Upper lobe of left lung (tissue), 6 donors: ENCODE results near the gene NDST3. TPM values are rescaled to one million over a fixed set of nuclear protein-coding genes. Genes with fewer than 3 reads are reported as not detected.

Experiments
- ATAC-seq, 2 donors: fragments of 200-7000 bp; cut with Tn5 transposase; one replicate each; pipeline ENCODE4 v1.9.1; 2022; ENCODE audit warnings: mild to moderate bottlenecking in 2 of 2, moderate library complexity in 2 of 2; ENCODE audit not compliant: low FRiP score in 2 of 2
- DNase-seq, 2 donors: peaks; one replicate each; pipeline ENCODE4 v3.0.0-alpha.2; 2019 to 2020
- H3K27ac ChIP-seq, 4 donors: fragments of 200-600 bp; sonication (generic); one replicate each; pipeline ENCODE4 v1.5.1; 2016 to 2019
- H3K27me3 ChIP-seq, 4 donors: fragments of 200-600 bp; sonication (generic); one replicate each; pipeline ENCODE4 v1.5.1; 2017 to 2019
- H3K36me3 ChIP-seq, 4 donors: fragments of 200-600 bp; sonication (generic); one replicate each; pipeline ENCODE4 v1.5.1; 2016 to 2019
- H3K4me1 ChIP-seq, 4 donors: fragments of 200-600 bp; sonication (generic); one replicate each; pipeline ENCODE4 v1.5.1; 2018 to 2019
- H3K4me3 ChIP-seq, 4 donors: fragments of 200-600 bp; sonication (generic); one replicate each; pipeline ENCODE4 v1.5.1; 2017 to 2019; ENCODE audit warnings: mild to moderate bottlenecking in 2 of 4, moderate library complexity in 1 of 4
- H3K9me3 ChIP-seq, 4 donors: fragments of 200-600 bp; sonication (generic); one replicate each; pipeline ENCODE4 v1.5.1; 2018 to 2019
- CTCF ChIP-seq, 6 experiments: fragments of 450-650 bp in 4 of 6; fragments of 200-600 bp in 2 of 6; sonication (generic) in 2 of 6; IDR thresholded peaks; one replicate each; pipeline ENCODE4 v1.5.1; 2016 to 2019; ENCODE audit warnings: antibody characterized with exemption in 6 of 6
- EP300 ChIP-seq, 4 donors: sonication (generic); formaldehyde crosslinking; IDR thresholded peaks; one replicate each; pipeline ENCODE4 v1.5.1; 2017; ENCODE audit warnings: antibody characterized with exemption in 4 of 4, control low read depth in 2 of 4
- POLR2A ChIP-seq, 4 donors: fragments of 450-650 bp; IDR thresholded peaks; one replicate each; pipeline ENCODE4 v1.5.1; 2016 to 2017; ENCODE audit warnings: antibody characterized with exemption in 4 of 4, mild to moderate bottlenecking in 2 of 4
- POLR2AphosphoS5 ChIP-seq, 2 donors: sonication (generic); formaldehyde crosslinking; IDR thresholded peaks; one replicate each; pipeline ENCODE4 v1.5.1; 2017; ENCODE audit warnings: antibody characterized with exemption in 2 of 2
- WGBS, 2 donors: methylation state at CpG; one replicate each; pipeline ENCODE4 v1.1.5; 2017 to 2018; 5-methylcytosine and 5-hydroxymethylcytosine counted together
- total RNA-seq, 6 donors: library from RNA; depleted of rRNA in 4 of 6; stranded (reverse); fragments of >200 nt in 4 of 6; gene quantifications; one replicate each; pipeline versions ENCODE4 v1.1.0 to v1.2.1, GENCODE V29; 2016 to 2021
- donor health status: DM: no; HTN: no; CAD: no; lungs with moderate emphysema.
- donor health status: DM: no; HTN: yes; CAD: no; lungs with severe emphysema.

The NDST3 gene
- total RNA-seq, 6 donors from 2014 or later = 0.11 to 0.13 TPM; not detected in 4

- Histone ChIP-seq H3K9me3 (no peaks in the 10 kb centered on the region), H3K27ac (no peak overlapping the region), H3K4me1 (peaks cover 5 to 14% (median 10%) of the 10 kb centered on the region in 4 donors), H3K4me3 (no peak overlapping the region), H3K36me3 (no peaks in the 10 kb centered on the region), H3K27me3 (peaks cover 0 to 3% (median 1%) of the 10 kb centered on the region in 4 donors)
- WGBS, 2 donors = 73 to 79% methylated on average over 1 of the region's 1 CpG
- TF ChIP-seq CTCF (IDR thresholded peaks at IDR 0.05) (no peak), POLR2A (IDR thresholded peaks at IDR 0.05) (no peak), EP300 (IDR thresholded peaks at IDR 0.05) (no peak), POLR2AphosphoS5 (IDR thresholded peaks at IDR 0.05) (no peak)
- DNase-seq = no peak
- no peak for ATAC-seq
Observed at GRCh38 chr4:118029224-118029623, 5.1 kb upstream of the NDST3 start.

- peaks cover 5 to 14% (median 10%) of the 10 kb centered on the region in 4 donors for H3K4me1 ChIP-seq
- peak overlapping the region in 1 of 4 donors; percentile 52 for H3K4me3 ChIP-seq
- 78 to 80% methylated on average over 2 of the region's 2 CpGs for WGBS, 2 donors
- DNase-seq = no peak
- no peaks in the 10 kb centered on the region for H3K9me3 ChIP-seq
- no peaks in the 10 kb centered on the region for H3K36me3 ChIP-seq
- H3K27me3 ChIP-seq = peaks cover 0 to 3% (median 1%) of the 10 kb centered on the region in 4 donors
- no peak overlapping the region for H3K27ac ChIP-seq
- TF ChIP-seq EP300 (IDR thresholded peaks at IDR 0.05) = no peak
- no peak for TF ChIP-seq POLR2AphosphoS5 (IDR thresholded peaks at IDR 0.05)
- TF ChIP-seq CTCF (IDR thresholded peaks at IDR 0.05) = no peak
- no peak for TF ChIP-seq POLR2A (IDR thresholded peaks at IDR 0.05)
- ATAC-seq = no peak
Observed at GRCh38 chr4:118032691-118033090, 1.6 kb upstream of the NDST3 start.

- peaks cover 5 to 14% (median 10%) of the 10 kb centered on the region in 4 donors for H3K4me1 ChIP-seq
- ATAC-seq (peak; percentile 34 to 84), DNase-seq (peak; percentile 32 to 90)
- WGBS, 2 donors = 0 to 1% methylated on average over 26 to 52 of the region's 100 CpGs
- peak overlapping the region in 1 of 4 donors; percentile 45 for H3K27ac ChIP-seq
- H3K9me3 ChIP-seq = no peaks in the 10 kb centered on the region
- no peaks in the 10 kb centered on the region for H3K36me3 ChIP-seq
- TF ChIP-seq EP300 (IDR thresholded peaks at IDR 0.05) (no peak), POLR2AphosphoS5 (IDR thresholded peaks at IDR 0.05) (no peak)
- peaks cover 0 to 3% (median 1%) of the 10 kb centered on the region in 4 donors for H3K27me3 ChIP-seq
- H3K4me3 ChIP-seq = peak overlapping the region in 3 of 4 donors; percentile 40 to 53 (median 52)
Observed at GRCh38 chr4:118033148-118034052, 886 bp upstream of the NDST3 start.

- Histone ChIP-seq H3K4me1 (peaks cover 5 to 14% (median 10%) of the 10 kb centered on the region in 4 donors), H3K27ac (no peak overlapping the region), H3K9me3 (no peaks in the 10 kb centered on the region), H3K36me3 (no peaks in the 10 kb centered on the region), H3K4me3 (no peak overlapping the region), H3K27me3 (peaks cover 0 to 3% (median 1%) of the 10 kb centered on the region in 4 donors)
- ATAC-seq (no peak), DNase-seq (no peak)
- TF ChIP-seq CTCF (IDR thresholded peaks at IDR 0.05) (no peak), POLR2A (IDR thresholded peaks at IDR 0.05) (no peak), POLR2AphosphoS5 (IDR thresholded peaks at IDR 0.05) (no peak), EP300 (IDR thresholded peaks at IDR 0.05) (no peak)
- WGBS, 2 donors = 77 to 82% methylated on average over 1 of the region's 1 CpG
Observed at GRCh38 chr4:118035309-118035708, 1.0 kb downstream of the NDST3 start.

GRCh38 chr4:118036336-118036735, 2.0 kb downstream of the NDST3 start:
- Histone ChIP-seq H3K4me1 (peaks cover 5 to 14% (median 10%) of the 10 kb centered on the region in 4 donors), H3K27me3 (peaks cover 0 to 3% (median 1%) of the 10 kb centered on the region in 4 donors), H3K4me3 (no peak overlapping the region), H3K36me3 (no peaks in the 10 kb centered on the region), H3K27ac (no peak overlapping the region), H3K9me3 (no peaks in the 10 kb centered on the region)
- 59 to 66% methylated on average over 2 of the region's 2 CpGs for WGBS, 2 donors
- no peak for TF ChIP-seq CTCF (IDR thresholded peaks at IDR 0.05)
- TF ChIP-seq EP300 (IDR thresholded peaks at IDR 0.05) = no peak
- TF ChIP-seq POLR2A (IDR thresholded peaks at IDR 0.05) = no peak
- TF ChIP-seq POLR2AphosphoS5 (IDR thresholded peaks at IDR 0.05) = no peak
- DNase-seq (no peak), ATAC-seq (no peak)
